Measurements from ENCODE around the gene BBS7.

Gene BBS7

DNA sequence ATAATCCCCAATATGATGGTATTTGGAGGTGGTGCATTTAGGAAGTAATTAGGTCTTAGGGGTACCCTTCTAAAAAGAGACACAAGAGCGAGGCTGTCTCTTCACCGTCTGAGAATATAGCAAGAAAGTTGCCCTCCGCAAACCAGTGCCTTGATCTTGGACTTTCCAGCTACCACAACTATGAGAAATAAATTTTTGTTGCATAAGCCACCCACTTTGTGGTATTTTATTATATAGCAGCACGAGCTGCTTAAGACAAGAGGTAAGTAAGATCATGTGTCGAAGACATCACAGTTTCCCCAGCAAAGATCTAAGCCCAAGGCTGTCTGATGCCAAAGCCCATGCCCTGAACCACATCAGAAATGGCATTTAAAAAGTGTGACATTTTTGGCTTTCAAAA lies 78.8 kb downstream of the BBS7 start:
- DNase-seq (ENCODE audit: low spot score): no peak

DNA sequence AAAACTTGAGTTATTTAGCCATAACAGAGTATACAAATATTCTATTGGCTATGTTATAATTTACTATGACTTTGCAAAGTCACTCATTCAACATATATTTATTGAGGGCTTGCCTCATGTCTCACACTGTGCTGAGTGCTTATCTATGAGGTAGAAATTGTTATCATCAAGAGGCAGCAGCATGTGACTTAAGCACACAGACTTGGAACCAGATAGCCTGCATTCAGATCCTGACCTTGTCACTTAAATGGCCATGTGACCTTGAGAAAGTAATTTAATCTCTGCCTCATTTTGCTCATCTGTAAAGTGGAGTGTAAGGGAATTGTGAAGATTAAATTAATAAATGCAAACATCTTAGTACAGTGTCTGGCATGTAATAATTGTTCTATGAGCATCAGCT lies 79.3 kb downstream of the BBS7 start:
- no peak for DNase-seq (ENCODE audit: low spot score)

DNA sequence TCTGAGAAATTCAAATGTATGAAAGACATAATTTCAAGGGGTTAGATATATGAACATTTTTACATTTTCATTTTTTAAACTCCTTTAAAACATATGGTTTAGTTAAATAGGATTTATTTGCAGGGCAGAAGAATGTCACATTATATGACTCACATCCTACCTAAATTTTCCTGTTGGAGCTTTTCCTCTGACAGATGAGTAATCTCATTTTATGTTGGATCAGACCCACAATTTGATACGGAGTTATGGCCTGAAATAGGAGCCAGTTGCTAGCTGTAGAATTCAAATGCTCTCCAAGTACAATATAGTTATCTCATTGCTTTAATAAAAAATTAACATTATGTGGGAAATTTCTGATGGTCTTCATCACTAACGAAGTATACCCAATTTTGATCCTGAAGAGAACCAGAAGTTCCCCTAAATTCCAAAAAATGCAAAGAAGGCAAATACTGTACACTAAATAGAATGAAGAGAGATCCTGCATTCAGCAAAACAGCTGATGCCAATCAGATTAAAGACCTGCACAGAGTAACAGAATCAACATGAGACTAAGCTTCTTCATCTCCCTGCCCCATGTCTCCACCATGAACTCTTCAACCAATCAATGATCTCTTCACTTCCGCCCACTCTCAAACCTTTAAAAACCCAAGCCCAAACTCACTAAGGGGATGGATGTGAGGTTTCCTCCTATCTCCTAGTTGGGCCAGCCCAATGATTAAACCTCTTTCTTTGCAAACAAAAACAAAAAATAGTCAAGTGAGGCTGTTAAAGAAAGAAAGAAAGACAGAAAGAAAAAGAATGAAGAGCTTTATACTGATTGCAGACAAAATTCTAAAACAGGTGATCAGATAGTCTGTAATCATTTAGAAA lies 80.1 kb downstream of the BBS7 start:
- DNase-seq (ENCODE audit: low spot score): no peak

DNA sequence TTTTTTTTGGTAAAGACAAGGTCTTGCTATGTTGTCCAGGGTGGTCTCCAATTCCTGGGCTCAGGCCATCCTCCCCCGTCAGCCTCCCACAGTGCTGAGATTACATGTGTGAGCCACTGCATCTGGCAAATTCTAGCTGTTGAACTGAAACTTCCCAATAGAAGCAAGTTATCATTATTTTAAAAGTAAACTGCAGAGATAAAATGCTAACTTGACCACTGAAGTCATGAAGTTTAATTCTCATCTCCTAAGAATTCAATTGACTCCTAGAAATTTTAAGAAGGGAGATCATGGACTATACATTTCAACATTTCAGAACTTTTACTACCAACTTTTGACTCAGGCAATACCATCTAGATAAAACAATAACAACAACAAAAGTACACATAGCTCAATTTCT lies 80.8 kb downstream of the BBS7 start:
- no peak for DNase-seq (ENCODE audit: low spot score)

DNA sequence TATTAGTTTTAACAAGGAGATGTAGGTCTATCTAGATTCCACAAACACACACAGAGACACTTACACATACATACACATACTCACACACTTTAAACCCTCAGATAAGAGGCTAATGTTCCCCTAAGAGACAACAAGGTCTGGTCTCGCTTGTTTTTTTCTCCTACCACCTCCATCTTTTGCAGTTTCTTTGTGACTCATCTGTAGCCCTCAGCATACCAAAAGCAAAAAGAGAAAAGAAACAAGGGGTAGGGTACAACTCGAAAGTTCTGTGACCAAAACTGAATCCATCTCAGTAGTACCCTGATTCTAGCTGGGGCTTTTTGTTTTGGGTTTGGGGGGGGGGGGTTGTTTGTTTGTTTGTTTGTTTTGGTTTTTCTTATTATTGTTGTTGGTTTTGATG lies 81.4 kb downstream of the BBS7 start:
- no peak for DNase-seq (ENCODE audit: low spot score)

DNA sequence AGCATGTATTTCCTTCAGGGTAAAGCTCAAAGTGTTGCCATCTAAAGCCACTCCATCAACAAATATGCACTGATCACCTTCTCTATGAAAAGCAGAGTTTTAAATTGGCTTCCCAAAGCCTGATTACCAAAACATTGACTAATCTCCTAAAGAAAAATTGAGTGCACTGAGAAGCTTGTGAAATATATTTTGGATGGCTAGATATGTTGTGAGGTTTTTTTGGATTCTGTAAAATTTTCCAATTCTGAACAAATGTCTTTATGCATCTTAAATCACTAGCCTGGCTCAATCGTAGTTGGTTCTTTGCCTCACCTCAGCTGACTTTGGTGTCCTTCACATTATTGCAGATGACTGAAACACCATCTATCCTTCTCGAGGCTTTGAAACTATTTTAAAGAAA lies 84.1 kb downstream of the BBS7 start:
- no peak for DNase-seq (ENCODE audit: low spot score)

DNA sequence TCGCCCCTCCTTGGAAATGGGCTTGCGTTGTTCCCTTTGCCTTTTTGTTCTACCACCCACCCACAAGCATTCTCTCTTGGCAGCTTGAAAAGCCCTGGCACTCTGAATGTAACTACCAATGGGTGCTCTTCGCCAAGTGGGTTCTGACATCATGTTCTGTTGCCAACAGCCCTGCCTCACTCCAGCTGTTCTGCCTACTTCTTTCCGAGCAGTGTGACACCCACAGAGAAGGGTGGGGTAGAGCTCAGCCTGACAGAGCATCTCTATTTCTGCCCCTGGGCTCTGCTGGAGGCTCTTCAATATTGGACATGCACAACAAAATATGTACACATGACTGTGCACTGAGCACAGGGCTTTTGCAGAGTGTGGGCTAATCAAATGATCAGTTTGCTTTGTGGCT lies 84.8 kb downstream of the BBS7 start:
- no peak for DNase-seq (ENCODE audit: low spot score)

DNA sequence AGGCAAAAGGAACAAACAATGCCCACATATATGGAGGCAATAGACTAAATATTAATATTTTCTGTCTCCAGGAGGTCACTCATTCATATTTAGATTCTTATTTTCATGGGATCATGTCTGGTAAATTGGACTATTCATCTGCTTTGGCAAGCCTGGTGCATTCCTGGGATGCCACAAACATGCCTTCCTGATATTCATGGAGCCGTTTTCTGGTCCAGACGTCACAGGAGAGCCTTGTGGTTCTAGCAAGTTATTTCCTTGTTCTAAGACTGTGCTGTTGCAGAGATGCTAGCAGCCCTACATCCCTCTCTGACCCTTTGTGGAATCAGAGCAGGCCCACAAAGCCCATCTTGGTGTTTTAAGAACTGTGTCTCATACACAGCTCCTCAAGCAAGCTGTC lies 85.3 kb downstream of the BBS7 start:
- DNase-seq (ENCODE audit: low spot score): no peak

DNA sequence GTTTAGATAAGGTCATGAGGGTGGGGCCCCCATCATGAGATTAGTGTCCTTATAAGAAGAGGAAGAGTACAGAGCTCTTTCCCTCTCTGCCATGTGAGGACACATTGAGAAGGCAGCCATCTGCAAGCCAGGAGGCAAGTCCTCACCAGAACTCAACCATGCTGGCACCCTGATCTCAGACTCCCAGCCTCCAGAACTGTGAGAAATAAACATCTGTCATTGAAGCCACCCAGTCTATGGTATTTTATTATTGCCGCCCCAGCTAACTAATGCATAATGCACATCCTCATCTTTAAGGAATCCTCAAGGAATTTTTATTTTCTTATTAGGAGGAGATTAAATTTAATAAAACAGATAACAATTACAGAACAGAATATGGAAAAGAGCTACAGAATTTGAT lies 85.9 kb downstream of the BBS7 start:
- DNase-seq (ENCODE audit: low spot score): no peak

DNA sequence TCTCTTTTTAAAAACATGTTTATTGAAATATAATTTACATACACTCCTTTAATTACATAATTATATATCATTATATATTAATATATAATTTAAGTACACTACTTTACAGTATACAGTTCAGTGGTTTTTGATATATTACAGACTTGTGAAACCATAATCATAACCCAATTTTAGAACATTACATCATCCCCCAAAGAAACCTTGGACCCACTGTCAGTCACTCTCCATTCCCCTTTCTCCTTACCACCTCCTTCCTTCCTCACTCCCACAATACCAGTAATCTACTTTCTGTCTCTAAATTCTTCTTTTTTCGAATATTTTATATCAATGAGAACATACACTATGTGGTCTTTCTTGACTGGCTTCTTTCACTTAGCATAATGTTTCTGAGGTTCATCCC lies 87.1 kb downstream of the BBS7 start:
- no peak for DNase-seq (ENCODE audit: low spot score)

DNA sequence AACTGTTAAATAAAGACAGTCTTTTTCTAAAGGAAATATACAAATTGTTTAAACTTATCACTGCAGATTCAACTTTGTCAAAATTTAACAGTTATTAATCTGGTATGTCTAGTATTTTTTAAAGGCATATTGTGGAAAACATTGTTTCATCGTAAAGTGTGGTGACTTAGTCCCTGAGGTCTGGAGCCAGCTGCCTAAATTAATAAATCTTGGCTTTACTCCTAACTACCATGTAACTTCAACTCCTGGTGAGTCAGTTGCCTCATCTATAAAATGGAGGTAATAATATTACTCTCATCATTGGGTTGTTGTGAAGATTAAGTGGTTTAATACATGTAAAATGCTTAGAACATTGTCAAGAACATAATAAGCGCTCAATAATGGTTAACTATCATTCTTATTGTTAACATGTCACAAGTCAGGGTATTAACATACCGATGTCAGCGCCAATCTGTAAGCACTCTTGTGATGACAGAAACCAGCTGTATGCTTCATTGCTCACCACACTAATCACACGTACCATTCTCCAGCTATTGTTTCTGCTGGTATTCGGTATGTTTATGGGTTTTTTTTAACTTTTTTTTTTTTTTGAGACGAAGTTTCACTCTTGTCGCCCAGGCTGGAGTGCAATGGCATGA lies 91.2 kb downstream of the BBS7 start:
- DNase-seq (ENCODE audit: low spot score): no peak

DNA sequence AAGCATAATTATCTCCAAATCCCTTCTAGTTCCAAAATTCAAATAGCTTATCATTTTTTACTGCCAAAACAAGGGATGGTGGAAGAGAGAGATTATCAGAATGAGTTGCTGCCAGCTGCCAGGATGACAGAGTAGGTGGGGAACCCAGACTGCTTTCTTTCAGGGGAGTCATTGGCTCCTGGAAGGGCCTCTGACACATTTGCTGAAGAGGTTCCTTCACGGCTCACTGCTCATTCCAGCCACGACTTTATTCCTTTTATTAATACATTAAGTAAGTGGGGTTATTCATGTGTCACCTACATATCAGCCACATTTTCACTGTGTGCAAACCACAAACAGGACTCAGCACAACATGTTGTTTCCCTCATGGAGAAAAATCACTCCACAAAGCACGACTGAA lies 92.6 kb downstream of the BBS7 start:
- no peak for DNase-seq (ENCODE audit: low spot score)

DNA sequence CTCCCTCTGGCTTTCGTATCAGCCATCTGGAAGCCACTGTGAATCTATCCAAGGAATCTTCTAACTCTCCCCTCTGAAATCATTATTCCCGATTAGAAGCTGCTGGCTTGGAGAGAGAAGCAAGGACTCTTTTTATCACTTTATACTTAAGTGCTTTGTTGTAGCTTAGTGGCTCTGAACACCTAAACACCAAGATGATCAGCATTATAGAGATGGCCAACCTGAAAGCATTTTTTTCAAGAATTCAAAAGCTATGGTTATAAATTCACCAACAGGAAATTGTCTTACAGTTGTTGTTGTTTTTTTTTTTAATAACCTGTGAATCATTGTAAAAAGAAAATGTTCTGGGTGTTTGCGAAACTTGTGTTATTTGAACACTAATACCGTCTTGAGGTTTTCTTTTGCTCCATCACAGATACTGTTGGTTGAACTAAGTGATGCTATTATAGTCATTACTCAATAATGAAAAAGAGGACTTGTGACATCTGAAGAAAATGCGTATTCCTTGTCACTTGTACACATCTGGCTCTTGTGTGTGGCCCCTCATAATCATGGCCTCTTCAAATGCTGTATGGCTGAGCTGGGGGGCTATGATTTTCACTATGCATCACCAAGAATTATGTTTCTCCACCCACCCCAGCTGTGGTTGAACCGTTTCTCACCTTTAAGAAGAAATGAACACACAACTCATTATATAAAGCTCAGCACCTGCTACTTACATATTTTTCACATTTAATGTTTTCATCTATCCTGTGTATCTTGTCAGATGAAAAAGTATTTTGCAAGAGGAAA lies 93.5 kb downstream of the BBS7 start:
- DNase-seq (ENCODE audit: low spot score): no peak
